Sigmoid colon (tissue), 7 donors: ENCODE measurements around the gene KIF5A. TPM values are rescaled to one million over a fixed set of nuclear protein-coding genes. Genes with fewer than 3 reads are reported as not detected.

Source experiments
- DNase-seq: peaks from one replicate; pipeline ENCODE4 v3.0.0-alpha.2; 2019
- H3K27ac ChIP-seq, 4 donors: fragments of 200-600 bp; sonication (generic); one replicate each; pipeline ENCODE4 v1.5.1; 2016 to 2019; ENCODE audit warnings: mild to moderate bottlenecking in 1 of 4
- H3K27me3 ChIP-seq, 3 donors: fragments of 200-600 bp; sonication (generic); one replicate each; pipeline ENCODE4 v1.5.1; 2019; ENCODE audit warnings: mild to moderate bottlenecking in 1 of 3
- H3K36me3 ChIP-seq, 4 donors: fragments of 200-600 bp; sonication (generic); one replicate each; pipeline ENCODE4 v1.5.1; 2016 to 2019
- H3K4me1 ChIP-seq, 4 donors: fragments of 200-600 bp; sonication (generic); one replicate each; pipeline ENCODE4 v1.5.1; 2017 to 2019
- H3K4me3 ChIP-seq, 4 donors: fragments of 200-600 bp; sonication (generic); one replicate each; pipeline ENCODE4 v1.5.1; 2017 to 2019; ENCODE audit warnings: mild to moderate bottlenecking in 2 of 4, moderate library complexity in 1 of 4
- H3K9me3 ChIP-seq, 4 donors: fragments of 200-600 bp in 3 of 4; sonication (generic) in 3 of 4; one replicate each; pipeline versions ENCODE4 v1.5.1 to v1.6.1; 2013 to 2019
- CTCF ChIP-seq, 4 experiments: fragments of 450-650 bp in 3 of 4; fragments of 200-600 bp in 1 of 4; IDR thresholded peaks; one replicate each; pipeline ENCODE4 v1.5.1; 2016 to 2019; ENCODE audit warnings: antibody characterized with exemption in 4 of 4, mild to moderate bottlenecking in 3 of 4, moderate library complexity in 2 of 4
- EP300 ChIP-seq, 4 donors: sonication (generic); formaldehyde crosslinking; IDR thresholded peaks; one replicate each; pipeline ENCODE4 v1.6.1; 2017; ENCODE audit warnings: antibody characterized with exemption in 4 of 4
- POLR2A ChIP-seq, 2 donors: fragments of 450-650 bp; IDR thresholded peaks; one replicate each; pipeline ENCODE4 v1.6.1; 2016; ENCODE audit warnings: antibody characterized with exemption in 2 of 2, mild to moderate bottlenecking in 2 of 2, moderate library complexity in 2 of 2
- POLR2AphosphoS5 ChIP-seq, 4 donors: sonication (generic); formaldehyde crosslinking; IDR thresholded peaks; one replicate each; pipeline ENCODE4 v1.6.1; 2017; ENCODE audit warnings: antibody characterized with exemption in 4 of 4
- WGBS, 2 donors: extraction: QIAGEN DNeasy Blood & Tissue Kit; methylation state at CpG; one replicate each; pipeline ENCODE4 v1.1.7; 2013; 5-methylcytosine and 5-hydroxymethylcytosine counted together
- intact Hi-C: fragments of 100-400 bp; cut with DNase I; formaldehyde crosslinking; loops from one replicate; pipeline ENCODE4 v1.15.1; 2023
- polyA plus RNA-seq, 3 donors: library from polyadenylated mRNA; stranded (reverse); fragments of 200-250 nt; gene quantifications; one replicate each; pipeline ENCODE4 v1.2.3, GENCODE V29; 2013
- small RNA-seq, 3 donors: library from RNA; depleted of rRNA; stranded (forward); fragments of <200 nt; gene quantifications; one replicate each; pipeline ENCODE3, GENCODE V24; 2016
- total RNA-seq, 4 donors: library from RNA; depleted of rRNA; stranded (reverse); fragments of >200 nt; gene quantifications; one replicate each; pipeline ENCODE4 v1.1.0, GENCODE V29; 2016
- donor health status: healthy with polysubstance abuse.
- donor health status: Bipolar disorder and iron deficiency.
- donor health status: healthy.

The KIF5A gene
- total and polyA plus RNA-seq, 7 donors, result under 0.01 to 8.9 (median 3.6) TPM

- TF ChIP-seq EP300 (IDR thresholded peaks at IDR 0.05) (no peak), POLR2AphosphoS5 (IDR thresholded peaks at IDR 0.05) (no peak), CTCF (IDR thresholded peaks at IDR 0.05) (no peak), POLR2A (IDR thresholded peaks at IDR 0.05) (no peak)
- H3K27me3 ChIP-seq, result peaks cover 10 to 72% (median 28%) of the 10 kb centered on the region in 3 donors
- intact Hi-C loops, result no loop called here
- peak; percentile 67 for DNase-seq
- peak overlapping the region; percentile 12 to 48 (median 30) for H3K27ac ChIP-seq
- peaks cover 0 to 27% (median 22%) of the 10 kb centered on the region in 4 donors for H3K4me1 ChIP-seq
- WGBS, 2 donors, result 2 to 5% methylated on average over 67 of the region's 67 CpGs
- no peaks in the 10 kb centered on the region for H3K9me3 ChIP-seq
- H3K36me3 ChIP-seq, result no peaks in the 10 kb centered on the region
- peak overlapping the region; percentile 25 to 60 (median 50) for H3K4me3 ChIP-seq
Measured at GRCh38 chr12:57632073-57632957, 82.5 kb downstream of the KIF5A start.

- Histone ChIP-seq H3K4me3 (peak within 1 kb of the TSS; percentile 25 to 60 (median 50)), H3K4me1 (peaks cover 0 to 20% (median 17%) of the 10 kb centered on the region in 4 donors), H3K9me3 (no peaks in the 10 kb centered on the region), H3K27me3 (peaks cover 10 to 63% (median 22%) of the 10 kb centered on the region in 3 donors), H3K36me3 (no peaks in the 10 kb centered on the region), H3K27ac (peak within 1 kb of the TSS; percentile 12 to 48 (median 30))
- intact Hi-C loops, result no loop called here
- peak; percentile 75 for DNase-seq
- TF ChIP-seq POLR2A (IDR thresholded peaks at IDR 0.05), result no peak
- peak; percentile 80 to 95 (median 86) for TF ChIP-seq CTCF (IDR thresholded peaks at IDR 0.05)
- TF ChIP-seq POLR2AphosphoS5 (IDR thresholded peaks at IDR 0.05), result peak in 2 of 4 donors; percentile 46 to 60
- no peak for TF ChIP-seq EP300 (IDR thresholded peaks at IDR 0.05)
- WGBS, 2 donors, result 2% methylated on average over 58 of the region's 58 CpGs
Measured at GRCh38 chr12:57632958-57633840, 83.4 kb downstream of the KIF5A start, which contains the start of gene B4GALNT1. B4GALNT1 (minus strand) TSS chr12:57633201; CDS start chr12:57632132, 1,069 bp downstream.

Small RNA genes lying within 50 kb of the gene (small RNA-seq; reads per million reads assigned to genes)
- 0 to 0.29 (median 0.18) reads per million in 3 donors for gene MIR616

Other genes with a start within 250 kb of the KIF5A start
- 10 to 100 TPM; 28.3 to 37.7 (median 28.5) TPM for gene R3HDM2, start 119.0 kb upstream of the KIF5A start, total RNA-seq
- gene R3HDM2, start 119.0 kb upstream of the KIF5A start, polyA plus RNA-seq, result 10 to 100 TPM; 10.9 to 26.2 (median 14.4) TPM
- gene INHBC, start 115.3 kb upstream of the KIF5A start, total RNA-seq, result not detected
- not detected for gene INHBC, start 115.3 kb upstream of the KIF5A start, polyA plus RNA-seq
- under 1 TPM in 1 of 4 donors, not detected in 3; 0.36 TPM for gene INHBE, start 94.7 kb upstream of the KIF5A start, total RNA-seq
- gene INHBE, start 94.7 kb upstream of the KIF5A start, polyA plus RNA-seq, result under 1 TPM in 1 of 3 donors, not detected in 2; 0.09 TPM
- gene GLI1, start 90.3 kb upstream of the KIF5A start, total RNA-seq, result 1 to 10 TPM in 2 of 4 donors, under 1 TPM in 1, not detected in 1; 0.71 to 3.9 (median 1.8) TPM
- gene GLI1, start 90.3 kb upstream of the KIF5A start, polyA plus RNA-seq, result 1 to 10 TPM in 1 of 3 donors, under 1 TPM in 1, not detected in 1; 0.60 to 1.5 TPM
- 10 to 100 TPM in 1 of 4 donors, 1 to 10 TPM in 3; 4.3 to 16.3 (median 6.8) TPM for gene ARHGAP9, start 70.2 kb upstream of the KIF5A start, total RNA-seq
- gene ARHGAP9, start 70.2 kb upstream of the KIF5A start, polyA plus RNA-seq, result 10 to 100 TPM in 1 of 3 donors, 1 to 10 TPM in 2; 4.9 to 54.7 (median 6.6) TPM
- 10 to 100 TPM; 46.6 to 56.3 (median 53.2) TPM for gene MARS1, start 62.0 kb upstream of the KIF5A start, total RNA-seq
- gene MARS1, start 62.0 kb upstream of the KIF5A start, polyA plus RNA-seq, result 10 to 100 TPM; 22.9 to 86.2 (median 25.8) TPM
- gene DDIT3, start 29.5 kb upstream of the KIF5A start, total RNA-seq, result 10 to 100 TPM; 30.7 to 48.5 (median 40.7) TPM
- gene DDIT3, start 29.5 kb upstream of the KIF5A start, polyA plus RNA-seq, result 10 to 100 TPM; 42.3 to 52.9 (median 46.7) TPM
- gene MBD6, start 27.2 kb upstream of the KIF5A start, total RNA-seq, result 10 to 100 TPM; 13.5 to 23.5 (median 16.0) TPM
- gene MBD6, start 27.2 kb upstream of the KIF5A start, polyA plus RNA-seq, result 10 to 100 TPM; 16.2 to 52.8 (median 17.1) TPM
- 100 to 1,000 TPM; 118 to 194 (median 141) TPM for gene DCTN2, start 2.9 kb upstream of the KIF5A start, total RNA-seq
- 100 to 1,000 TPM; 141 to 204 (median 172) TPM for gene DCTN2, start 2.9 kb upstream of the KIF5A start, polyA plus RNA-seq
- gene PIP4K2C, start 41.1 kb downstream of the KIF5A start, total RNA-seq, result 10 to 100 TPM; 13.3 to 22.8 (median 18.4) TPM
- gene PIP4K2C, start 41.1 kb downstream of the KIF5A start, polyA plus RNA-seq, result 10 to 100 TPM; 21.0 to 30.5 (median 28.6) TPM
- 10 to 100 TPM; 42.9 to 68.4 (median 50.7) TPM for gene DTX3, start 54.8 kb downstream of the KIF5A start, total RNA-seq
- 10 to 100 TPM in 1 of 3 donors, 1 to 10 TPM in 2; 1.2 to 12.5 (median 8.4) TPM for gene DTX3, start 54.8 kb downstream of the KIF5A start, polyA plus RNA-seq
- 100 to 1,000 TPM in 3 of 4 donors, 10 to 100 TPM in 1; 99.4 to 140 (median 113) TPM for gene ARHGEF25, start 61.4 kb downstream of the KIF5A start, total RNA-seq
- gene ARHGEF25, start 61.4 kb downstream of the KIF5A start, polyA plus RNA-seq, result 10 to 100 TPM in 2 of 3 donors, 1 to 10 TPM in 1; 5.8 to 22.8 (median 18.2) TPM
- 1 to 10 TPM in 3 of 4 donors, under 1 TPM in 1; 0.99 to 4.4 (median 3.3) TPM for gene B4GALNT1, start 83.2 kb downstream of the KIF5A start, total RNA-seq
- 1 to 10 TPM in 1 of 3 donors, not detected in 2; 2.7 TPM for gene B4GALNT1, start 83.2 kb downstream of the KIF5A start, polyA plus RNA-seq
- gene OS9, start 144.1 kb downstream of the KIF5A start, total RNA-seq, result 100 to 1,000 TPM; 122 to 183 (median 156) TPM
- 100 to 1,000 TPM in 1 of 3 donors, 10 to 100 TPM in 2; 69.1 to 243 (median 95.3) TPM for gene OS9, start 144.1 kb downstream of the KIF5A start, polyA plus RNA-seq
- 1 to 10 TPM in 3 of 4 donors, under 1 TPM in 1; 0.82 to 3.0 (median 1.8) TPM for gene AGAP2, start 188.7 kb downstream of the KIF5A start, total RNA-seq
- gene AGAP2, start 188.7 kb downstream of the KIF5A start, polyA plus RNA-seq, result 1 to 10 TPM in 1 of 3 donors, under 1 TPM in 2; under 0.01 to 6.4 (median 0.46) TPM
- gene TSPAN31, start 195.0 kb downstream of the KIF5A start, total RNA-seq, result 10 to 100 TPM; 43.2 to 85.8 (median 69.3) TPM
- gene TSPAN31, start 195.0 kb downstream of the KIF5A start, polyA plus RNA-seq, result 10 to 100 TPM; 12.0 to 33.8 (median 15.7) TPM
- gene CDK4, start 202.3 kb downstream of the KIF5A start, total RNA-seq, result 100 to 1,000 TPM in 1 of 4 donors, 10 to 100 TPM in 3; 54.6 to 108 (median 82.5) TPM
- gene CDK4, start 202.3 kb downstream of the KIF5A start, polyA plus RNA-seq, result 10 to 100 TPM; 34.9 to 89.1 (median 43.2) TPM
- gene MARCHF9, start 205.1 kb downstream of the KIF5A start, total RNA-seq, result 10 to 100 TPM in 2 of 4 donors, 1 to 10 TPM in 2; 6.1 to 12.5 (median 9.4) TPM
- 10 to 100 TPM in 1 of 3 donors, 1 to 10 TPM in 2; 5.5 to 14.9 (median 7.8) TPM for gene MARCHF9, start 205.1 kb downstream of the KIF5A start, polyA plus RNA-seq
- gene CYP27B1, start 217.0 kb downstream of the KIF5A start, total RNA-seq, result under 1 TPM in 1 of 4 donors, not detected in 3; 0.28 TPM
- gene CYP27B1, start 217.0 kb downstream of the KIF5A start, polyA plus RNA-seq, result 1 to 10 TPM in 2 of 3 donors, not detected in 1; 1.2 to 2.0 TPM
- 10 to 100 TPM in 1 of 4 donors, 1 to 10 TPM in 3; 3.8 to 12.2 (median 7.4) TPM for gene METTL1, start 222.1 kb downstream of the KIF5A start, total RNA-seq
- gene METTL1, start 222.1 kb downstream of the KIF5A start, polyA plus RNA-seq, result 10 to 100 TPM in 2 of 3 donors, 1 to 10 TPM in 1; 7.6 to 16.7 (median 10.2) TPM
- gene EEF1AKMT3, start 222.6 kb downstream of the KIF5A start, total RNA-seq, result 10 to 100 TPM in 2 of 4 donors, 1 to 10 TPM in 2; 9.0 to 11.9 (median 10.6) TPM
- gene EEF1AKMT3, start 222.6 kb downstream of the KIF5A start, polyA plus RNA-seq, result 1 to 10 TPM; 1.6 to 8.4 (median 2.5) TPM
- 10 to 100 TPM in 3 of 4 donors, 1 to 10 TPM in 1; 8.0 to 29.6 (median 25.3) TPM for gene TSFM, start 232.7 kb downstream of the KIF5A start, total RNA-seq
- gene TSFM, start 232.7 kb downstream of the KIF5A start, polyA plus RNA-seq, result 10 to 100 TPM; 36.0 to 49.3 (median 47.9) TPM